VCaP (cell line): ENCODE results near the gene ZFP36L2.

Experiments used
- H3K27ac ChIP-seq: fragments of 450-650 bp; 2 replicates; pipeline ENCODE4 v1.5.1; 2017
- TF ChIP-seq, protein P1 (sequence below): fragments of 450-650 bp; conservative IDR thresholded peaks from 2 replicates; pipeline ENCODE4 v1.5.1; 2017; ENCODE audit warnings: mild to moderate bottlenecking, moderate library complexity

The ZFP36L2 gene

DNA sequence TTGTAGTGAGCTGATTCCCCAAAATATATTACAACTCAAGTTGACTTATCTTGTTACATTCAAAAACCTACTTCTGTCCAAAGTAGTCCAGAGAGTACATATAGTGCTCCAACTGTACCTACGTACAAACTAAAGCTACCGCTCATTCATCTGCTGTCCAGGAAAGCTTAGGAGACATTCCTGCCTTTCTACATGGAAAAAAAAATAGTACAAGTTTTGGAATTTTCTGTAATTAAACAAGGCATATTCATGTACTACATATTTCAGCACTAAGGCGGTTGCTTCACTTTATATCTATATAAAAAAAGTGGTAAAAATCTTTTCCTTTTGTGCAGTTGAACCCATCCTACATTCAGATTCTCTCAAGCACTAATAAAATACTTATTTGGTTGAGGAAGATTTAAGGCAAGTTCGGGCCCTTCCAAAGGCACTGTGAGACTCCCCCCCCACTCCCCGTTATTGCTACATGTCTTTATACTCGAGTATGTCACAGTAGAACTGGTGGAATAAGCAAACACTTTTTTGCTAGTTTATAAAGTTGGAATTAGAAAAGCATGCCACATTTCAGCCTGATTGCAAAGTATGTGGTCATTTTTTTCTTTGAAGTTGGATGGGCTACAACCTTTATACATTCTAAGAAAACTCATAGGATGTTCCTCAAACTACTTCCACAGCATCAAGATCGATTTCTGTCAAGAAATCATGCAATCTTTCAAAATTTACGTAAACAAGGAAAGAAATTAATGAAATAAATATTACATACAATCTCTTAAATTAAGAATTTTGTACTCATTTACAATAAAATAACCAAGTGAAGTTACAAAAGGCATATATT lies 3.7 kb downstream of the ZFP36L2 start:
- TF ChIP-seq, protein P1, sequence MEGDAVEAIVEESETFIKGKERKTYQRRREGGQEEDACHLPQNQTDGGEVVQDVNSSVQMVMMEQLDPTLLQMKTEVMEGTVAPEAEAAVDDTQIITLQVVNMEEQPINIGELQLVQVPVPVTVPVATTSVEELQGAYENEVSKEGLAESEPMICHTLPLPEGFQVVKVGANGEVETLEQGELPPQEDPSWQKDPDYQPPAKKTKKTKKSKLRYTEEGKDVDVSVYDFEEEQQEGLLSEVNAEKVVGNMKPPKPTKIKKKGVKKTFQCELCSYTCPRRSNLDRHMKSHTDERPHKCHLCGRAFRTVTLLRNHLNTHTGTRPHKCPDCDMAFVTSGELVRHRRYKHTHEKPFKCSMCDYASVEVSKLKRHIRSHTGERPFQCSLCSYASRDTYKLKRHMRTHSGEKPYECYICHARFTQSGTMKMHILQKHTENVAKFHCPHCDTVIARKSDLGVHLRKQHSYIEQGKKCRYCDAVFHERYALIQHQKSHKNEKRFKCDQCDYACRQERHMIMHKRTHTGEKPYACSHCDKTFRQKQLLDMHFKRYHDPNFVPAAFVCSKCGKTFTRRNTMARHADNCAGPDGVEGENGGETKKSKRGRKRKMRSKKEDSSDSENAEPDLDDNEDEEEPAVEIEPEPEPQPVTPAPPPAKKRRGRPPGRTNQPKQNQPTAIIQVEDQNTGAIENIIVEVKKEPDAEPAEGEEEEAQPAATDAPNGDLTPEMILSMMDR, result no peak
- peak overlapping the region; percentile 99 for H3K27ac ChIP-seq

DNA sequence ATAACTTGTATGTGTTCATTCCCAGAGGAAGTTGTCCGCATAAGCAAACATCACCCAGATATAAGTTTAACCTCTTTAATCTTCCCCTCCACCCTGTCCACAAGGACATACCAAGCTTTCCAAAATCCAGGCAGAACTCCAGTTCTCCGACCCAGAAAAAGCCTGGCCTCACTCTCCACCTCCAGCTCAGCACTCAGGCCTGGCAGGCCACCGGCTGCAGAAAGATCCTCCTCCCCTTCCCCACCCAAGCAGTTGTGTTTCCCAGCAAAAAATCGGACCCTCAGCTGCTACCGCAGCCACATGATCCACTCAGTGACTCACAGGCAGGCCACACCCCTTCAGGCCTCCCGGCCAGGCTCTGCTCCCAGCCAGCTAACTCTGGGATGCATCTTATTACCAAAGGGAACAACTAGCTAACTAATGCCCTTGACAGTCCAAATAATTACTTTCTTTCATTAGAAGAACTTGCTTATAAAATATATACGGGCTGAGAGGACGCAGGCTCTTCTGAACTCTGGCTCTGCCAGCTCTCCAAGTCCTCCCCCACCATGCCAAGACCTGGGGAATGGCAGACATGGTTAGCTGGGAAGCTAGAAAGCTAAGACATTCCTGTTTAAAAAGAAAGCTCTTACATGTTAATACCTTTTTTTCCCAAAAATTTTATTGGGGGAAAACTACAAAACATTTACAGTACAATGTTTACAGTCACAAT lies 4.5 kb downstream of the ZFP36L2 start:
- peak overlapping the region; percentile 99 for H3K27ac ChIP-seq
- TF ChIP-seq, protein P1, result no peak

DNA sequence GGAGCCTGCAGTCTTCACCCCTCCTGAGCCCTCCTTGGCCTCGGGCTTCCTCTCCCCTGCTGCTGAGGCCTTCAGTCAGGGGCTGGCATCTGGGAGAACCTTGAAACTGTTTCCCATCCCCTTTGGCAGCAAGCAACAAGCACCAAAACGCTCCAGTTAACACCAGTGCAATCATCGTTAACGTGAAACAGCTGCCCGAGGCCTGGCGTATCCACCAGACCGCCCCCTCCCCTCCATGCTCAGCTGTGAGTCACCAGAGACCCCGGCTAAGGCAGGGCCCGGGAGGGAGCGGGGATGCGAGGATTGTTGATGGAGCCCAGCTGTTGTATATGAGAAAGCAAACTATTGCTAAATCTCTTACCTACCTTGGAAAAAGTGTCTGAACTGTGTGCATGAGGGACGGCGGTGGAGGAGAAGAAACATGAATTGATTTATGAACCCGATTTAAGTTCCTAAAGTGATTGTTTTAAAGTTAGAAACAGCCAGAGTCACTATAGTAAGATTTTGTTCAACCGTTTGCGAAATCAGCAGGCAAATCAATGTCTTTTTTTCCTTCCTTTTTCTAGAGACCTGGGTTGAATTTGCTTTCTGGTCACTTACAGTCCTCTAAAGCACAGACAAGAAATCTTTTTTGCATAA lies 5.2 kb downstream of the ZFP36L2 start:
- H3K27ac ChIP-seq, result peak overlapping the region; percentile 99
- TF ChIP-seq, protein P1, result no peak

DNA sequence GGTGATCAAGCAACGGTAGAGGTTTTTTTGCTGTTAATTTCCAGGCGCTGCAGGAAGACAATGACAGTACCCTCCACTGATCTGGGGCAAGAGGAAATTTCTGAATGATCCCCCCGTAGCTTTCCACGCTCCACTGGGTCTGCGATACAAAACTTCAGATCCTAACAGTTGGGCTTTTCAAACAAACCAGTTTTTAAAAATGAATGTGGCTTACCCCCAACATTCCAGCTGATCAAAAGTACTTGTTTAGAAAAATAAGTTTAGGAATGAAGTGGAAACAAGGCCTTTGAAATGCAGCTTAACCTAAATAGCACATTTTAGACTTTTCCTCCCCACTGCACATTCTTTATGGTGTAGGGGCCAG lies 5.7 kb downstream of the ZFP36L2 start:
- peak overlapping the region; percentile 99 for H3K27ac ChIP-seq
- TF ChIP-seq, protein P1, result no peak

DNA sequence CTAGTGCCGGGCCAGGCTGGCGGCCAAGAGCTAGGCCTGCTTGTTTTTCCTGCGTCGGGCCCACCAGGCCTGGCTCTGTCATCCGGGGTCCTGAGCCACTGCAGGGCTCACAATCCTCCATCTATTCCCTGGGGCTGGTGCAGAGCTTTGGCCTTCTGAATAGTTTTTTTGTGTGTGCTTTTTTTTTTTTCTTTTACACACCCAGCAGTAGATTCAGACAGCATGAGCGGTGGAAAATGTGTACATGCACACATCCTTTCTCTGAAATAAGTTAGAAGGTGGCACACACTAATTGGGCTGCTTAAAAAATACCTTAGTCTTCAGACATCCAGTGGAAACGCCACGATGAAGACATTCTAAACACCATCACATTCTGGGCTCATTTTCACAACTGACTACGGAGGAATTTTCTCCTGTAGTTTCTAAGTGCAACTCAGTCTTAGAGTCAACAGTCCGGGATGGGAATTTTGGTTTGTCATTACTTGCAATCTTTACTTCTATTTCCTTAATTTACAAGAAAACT lies 6.1 kb downstream of the ZFP36L2 start:
- TF ChIP-seq, protein P1, result no peak
- H3K27ac ChIP-seq, result peak overlapping the region; percentile 99

DNA sequence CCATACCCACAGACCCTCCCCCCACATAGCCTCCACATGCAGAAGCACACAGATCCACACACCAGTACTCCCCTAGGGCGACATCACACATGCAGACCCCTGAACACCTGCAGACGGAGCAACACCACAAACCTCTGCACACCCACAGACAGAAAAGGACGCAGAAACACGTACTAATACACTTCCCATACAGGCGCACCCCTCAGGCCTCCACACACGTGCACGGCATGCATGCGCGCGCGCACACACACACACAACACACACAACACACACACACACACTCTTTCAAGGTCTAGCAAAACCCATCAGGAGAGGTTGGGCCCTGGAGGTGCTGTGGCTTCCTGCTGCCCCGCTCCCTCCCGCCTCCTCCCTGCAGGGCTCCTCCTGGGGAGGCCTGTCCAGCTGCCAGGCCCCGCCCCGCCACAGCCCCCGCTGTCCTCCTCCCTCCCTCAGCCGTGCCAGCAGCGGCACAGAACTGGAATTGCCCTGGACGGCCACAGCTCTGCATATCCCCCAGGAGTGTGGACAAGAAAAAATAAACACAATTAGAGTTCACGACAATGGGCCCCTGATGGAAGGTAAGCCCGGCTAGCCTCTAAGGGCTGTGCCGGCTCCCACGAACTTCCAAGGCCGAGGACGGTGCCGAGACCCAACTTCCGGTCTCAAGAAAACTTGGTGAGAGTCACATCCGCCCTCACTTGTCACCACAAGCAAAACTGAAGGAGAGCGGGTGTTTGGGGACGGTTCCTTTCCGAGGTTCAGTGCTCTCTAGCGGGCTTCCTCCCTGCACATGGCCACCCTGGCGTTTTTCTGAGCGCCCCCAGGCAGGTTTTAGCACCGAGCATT lies 6.8 kb downstream of the ZFP36L2 start:
- TF ChIP-seq, protein P1, result no peak
- peak overlapping the region; percentile 99 for H3K27ac ChIP-seq
